GM21367 (cell line): ENCODE measurements around the gene ANKS1B.

Experiments
- ATAC-seq: cut with Tn5 transposase; IDR thresholded peaks from one replicate; pipeline ENCODE4 v1.9.1; 2021; ENCODE audit not compliant: unreplicated experiment

ANKS1B gene

GRCh38 chr12:99231031-99231430, 753.7 kb downstream of the ANKS1B start:
- ATAC-seq: no peak

- no peak for ATAC-seq
Observed at GRCh38 chr12:99224237-99224636, 760.5 kb downstream of the ANKS1B start.

- no peak for ATAC-seq
Observed at GRCh38 chr12:99223579-99223978, 761.2 kb downstream of the ANKS1B start.

GRCh38 chr12:99213047-99213446, 771.7 kb downstream of the ANKS1B start:
- ATAC-seq: no peak

DNA sequence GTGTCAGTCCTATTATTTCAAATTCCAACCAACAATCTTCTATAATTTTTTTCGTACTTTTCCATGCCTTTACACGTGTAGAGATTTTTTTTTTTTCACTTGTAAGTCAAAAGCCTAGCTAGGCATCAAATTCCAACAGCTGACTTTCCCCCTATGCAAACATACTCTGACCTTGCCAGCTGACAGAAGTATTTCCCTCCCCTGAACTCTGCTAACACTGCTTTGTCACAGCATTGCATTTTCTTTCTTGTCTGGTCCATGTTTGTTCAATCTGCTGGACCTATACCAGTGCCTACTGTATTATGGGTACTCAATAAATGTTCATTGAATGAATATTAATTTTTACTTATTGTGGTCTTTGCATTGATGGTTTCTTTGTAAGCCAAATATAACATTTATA, 772.5 kb downstream of the ANKS1B start:
- no peak for ATAC-seq

- no peak for ATAC-seq
Observed at GRCh38 chr12:99205111-99205510, 779.6 kb downstream of the ANKS1B start.

GRCh38 chr12:99201906-99202645, 782.7 kb downstream of the ANKS1B start:
- ATAC-seq: no peak

DNA sequence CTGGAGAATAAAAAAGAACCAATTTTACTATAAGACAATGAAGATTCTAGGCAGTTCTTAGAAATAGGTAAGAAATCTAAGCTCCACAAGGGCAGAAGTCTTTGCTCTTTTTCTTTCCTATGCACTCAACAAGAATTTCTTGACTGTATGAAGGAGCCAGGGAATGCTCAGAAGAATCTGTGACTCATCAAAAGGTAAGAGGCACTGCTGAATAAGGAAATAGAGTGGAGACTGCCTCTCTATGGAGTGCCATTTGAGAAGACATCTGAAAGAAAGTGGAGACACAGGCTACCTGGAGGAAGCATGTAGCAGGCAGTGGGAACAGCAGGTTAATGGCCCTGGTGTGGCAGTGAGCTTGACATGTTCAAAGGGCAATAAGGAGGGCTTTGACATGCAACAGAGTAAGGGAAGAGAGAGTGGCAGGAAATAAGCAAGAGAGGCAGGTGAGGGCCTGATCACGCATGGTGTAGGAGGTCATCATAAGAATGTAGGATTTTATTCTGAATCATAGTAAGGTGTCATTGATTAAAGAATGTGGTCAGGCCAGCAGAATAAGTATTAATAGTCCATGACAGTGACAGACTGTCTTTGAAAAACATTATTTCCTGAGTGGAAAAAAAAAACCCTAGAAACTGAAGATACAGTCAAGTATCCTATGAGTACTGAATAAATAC, 783.9 kb downstream of the ANKS1B start:
- ATAC-seq: no peak

GRCh38 chr12:99195474-99195873, 789.3 kb downstream of the ANKS1B start:
- no peak for ATAC-seq

- no peak for ATAC-seq
Observed at GRCh38 chr12:99192489-99192888, 792.2 kb downstream of the ANKS1B start.

- no peak for ATAC-seq
Observed at GRCh38 chr12:99176871-99177270, 807.9 kb downstream of the ANKS1B start.

DNA sequence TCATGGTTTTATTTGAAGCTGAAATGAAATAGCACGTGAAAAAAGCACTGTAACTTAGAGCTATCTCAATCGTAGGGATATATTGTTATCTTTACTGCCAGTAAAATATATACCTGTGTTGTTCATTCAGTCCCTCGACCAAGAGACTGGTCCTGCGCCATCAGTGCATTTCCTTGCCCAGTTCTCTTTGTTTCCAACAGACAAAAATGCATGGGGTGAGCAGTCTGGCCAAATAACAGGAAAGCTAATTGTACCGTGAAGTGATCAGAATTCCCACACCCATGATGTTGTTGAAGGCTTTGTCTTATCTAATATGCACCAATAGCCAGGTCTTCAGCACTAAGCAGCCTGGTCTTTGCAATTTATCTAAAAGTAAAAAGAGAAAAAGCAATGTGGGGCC, 814.3 kb downstream of the ANKS1B start:
- no peak for ATAC-seq

DNA sequence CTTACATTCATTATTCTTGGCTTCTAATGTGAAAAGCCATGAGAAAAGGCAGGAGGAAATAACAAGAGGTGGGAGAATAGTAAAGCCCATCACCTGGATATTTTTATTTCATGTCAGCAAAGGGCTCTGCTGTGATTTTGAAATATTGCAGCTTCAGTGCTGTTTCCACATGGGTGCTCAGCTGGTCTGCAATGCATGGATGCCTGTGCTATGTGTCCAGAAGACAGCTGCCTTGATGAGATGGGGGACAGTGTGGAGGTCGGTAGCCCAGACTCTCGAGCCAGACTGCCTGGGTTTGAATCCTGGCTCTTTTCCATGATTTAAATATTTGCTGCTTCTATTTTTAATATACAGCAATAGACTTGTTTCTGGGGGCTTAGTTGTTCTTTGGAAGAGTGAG, 814.7 kb downstream of the ANKS1B start:
- ATAC-seq: no peak

DNA sequence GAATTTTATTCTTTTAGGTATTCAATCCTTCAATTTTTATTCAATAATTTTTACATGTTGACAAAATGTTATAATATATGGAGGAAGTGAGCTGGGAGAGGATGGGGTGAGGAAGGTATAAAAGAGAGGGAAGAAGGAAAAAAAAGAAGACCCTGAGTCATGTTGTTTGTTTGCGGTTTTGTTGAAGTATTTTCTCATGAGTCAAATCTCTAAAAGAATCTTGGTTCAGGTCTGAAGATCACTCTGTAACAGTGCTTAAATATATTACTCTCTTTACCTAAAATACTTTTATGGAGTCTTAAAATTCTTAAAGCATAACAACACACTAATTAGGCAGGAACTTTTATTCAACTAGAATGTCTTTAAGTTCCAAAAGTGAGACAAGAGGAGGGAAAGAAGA, 826.8 kb downstream of the ANKS1B start:
- no peak for ATAC-seq

DNA sequence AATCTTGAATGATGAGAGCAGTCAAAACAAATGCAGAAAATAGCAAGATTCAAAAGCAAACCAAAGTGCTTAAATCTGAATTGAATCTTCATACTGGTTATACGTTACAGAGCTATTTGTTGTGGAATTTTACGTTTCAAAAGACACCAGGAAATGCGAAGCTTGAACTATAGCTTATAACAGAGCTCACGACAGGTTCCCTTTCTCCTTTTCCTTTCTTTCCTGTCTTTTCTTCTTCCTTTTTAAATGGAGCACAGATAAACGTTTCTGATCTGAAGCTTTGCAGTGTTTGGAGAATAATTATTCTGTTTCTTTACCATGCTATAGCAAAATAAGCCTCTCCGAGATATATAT, 829.8 kb downstream of the ANKS1B start:
- no peak for ATAC-seq

- no peak for ATAC-seq
Observed at GRCh38 chr12:99154216-99154982, 830.3 kb downstream of the ANKS1B start.

DNA sequence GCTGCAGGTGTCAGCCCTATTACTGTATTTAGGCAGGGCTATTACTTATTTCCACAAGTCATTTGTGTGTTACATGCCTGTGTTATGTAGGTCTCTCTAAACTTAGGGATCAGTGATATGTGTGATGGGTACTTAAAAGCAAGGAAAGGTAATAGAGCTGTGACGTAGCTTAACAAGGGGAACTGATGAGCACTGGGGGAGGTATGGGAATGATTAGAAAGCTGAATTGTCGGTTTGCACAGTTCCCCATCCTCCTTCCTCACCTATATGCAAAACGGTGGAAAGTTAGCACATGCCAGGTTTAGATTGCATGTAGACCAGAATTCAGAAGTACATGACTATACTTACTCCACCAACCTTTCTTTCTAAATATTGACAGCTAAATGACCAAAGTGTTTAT, 831.4 kb downstream of the ANKS1B start:
- ATAC-seq: no peak

GRCh38 chr12:99152337-99152736, 832.4 kb downstream of the ANKS1B start:
- ATAC-seq: no peak

GRCh38 chr12:99151744-99152143, 833.0 kb downstream of the ANKS1B start:
- ATAC-seq: no peak

GRCh38 chr12:99147130-99147529, 837.6 kb downstream of the ANKS1B start:
- no peak for ATAC-seq

GRCh38 chr12:99146730-99147129, 838.0 kb downstream of the ANKS1B start:
- no peak for ATAC-seq

DNA sequence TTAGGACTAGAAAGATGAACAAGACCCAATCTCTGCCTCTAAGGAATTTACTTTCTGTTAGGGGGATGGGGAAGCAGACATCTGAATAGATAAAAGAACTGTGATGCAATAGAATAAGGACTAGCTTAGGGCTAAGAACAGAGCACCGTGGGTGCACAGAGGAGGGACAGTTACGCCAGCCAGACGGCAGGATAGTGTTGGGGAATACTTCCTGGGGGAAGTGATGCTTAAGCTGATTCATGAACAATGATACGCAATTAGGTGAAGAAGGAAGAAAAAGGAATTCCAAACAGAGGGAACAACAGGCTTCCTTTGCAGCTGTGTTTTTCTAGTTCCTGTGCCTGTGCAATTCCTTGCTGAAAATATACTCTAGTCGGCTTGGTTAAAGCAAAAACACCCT, 838.6 kb downstream of the ANKS1B start:
- no peak for ATAC-seq
